ENCODE measurements around the gene TRMT1L.
"Not testable (repeated sequence)": the region's sequence is repeated elsewhere in the genome, so short reads cannot be mapped to it uniquely, and the experiment has no call there.

Gene TRMT1L, protein sequence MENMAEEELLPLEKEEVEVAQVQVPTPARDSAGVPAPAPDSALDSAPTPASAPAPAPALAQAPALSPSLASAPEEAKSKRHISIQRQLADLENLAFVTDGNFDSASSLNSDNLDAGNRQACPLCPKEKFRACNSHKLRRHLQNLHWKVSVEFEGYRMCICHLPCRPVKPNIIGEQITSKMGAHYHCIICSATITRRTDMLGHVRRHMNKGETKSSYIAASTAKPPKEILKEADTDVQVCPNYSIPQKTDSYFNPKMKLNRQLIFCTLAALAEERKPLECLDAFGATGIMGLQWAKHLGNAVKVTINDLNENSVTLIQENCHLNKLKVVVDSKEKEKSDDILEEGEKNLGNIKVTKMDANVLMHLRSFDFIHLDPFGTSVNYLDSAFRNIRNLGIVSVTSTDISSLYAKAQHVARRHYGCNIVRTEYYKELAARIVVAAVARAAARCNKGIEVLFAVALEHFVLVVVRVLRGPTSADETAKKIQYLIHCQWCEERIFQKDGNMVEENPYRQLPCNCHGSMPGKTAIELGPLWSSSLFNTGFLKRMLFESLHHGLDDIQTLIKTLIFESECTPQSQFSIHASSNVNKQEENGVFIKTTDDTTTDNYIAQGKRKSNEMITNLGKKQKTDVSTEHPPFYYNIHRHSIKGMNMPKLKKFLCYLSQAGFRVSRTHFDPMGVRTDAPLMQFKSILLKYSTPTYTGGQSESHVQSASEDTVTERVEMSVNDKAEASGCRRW
- 11.5 to 25.4 reads per million in 2 donors for total RNA-seq

DNA sequence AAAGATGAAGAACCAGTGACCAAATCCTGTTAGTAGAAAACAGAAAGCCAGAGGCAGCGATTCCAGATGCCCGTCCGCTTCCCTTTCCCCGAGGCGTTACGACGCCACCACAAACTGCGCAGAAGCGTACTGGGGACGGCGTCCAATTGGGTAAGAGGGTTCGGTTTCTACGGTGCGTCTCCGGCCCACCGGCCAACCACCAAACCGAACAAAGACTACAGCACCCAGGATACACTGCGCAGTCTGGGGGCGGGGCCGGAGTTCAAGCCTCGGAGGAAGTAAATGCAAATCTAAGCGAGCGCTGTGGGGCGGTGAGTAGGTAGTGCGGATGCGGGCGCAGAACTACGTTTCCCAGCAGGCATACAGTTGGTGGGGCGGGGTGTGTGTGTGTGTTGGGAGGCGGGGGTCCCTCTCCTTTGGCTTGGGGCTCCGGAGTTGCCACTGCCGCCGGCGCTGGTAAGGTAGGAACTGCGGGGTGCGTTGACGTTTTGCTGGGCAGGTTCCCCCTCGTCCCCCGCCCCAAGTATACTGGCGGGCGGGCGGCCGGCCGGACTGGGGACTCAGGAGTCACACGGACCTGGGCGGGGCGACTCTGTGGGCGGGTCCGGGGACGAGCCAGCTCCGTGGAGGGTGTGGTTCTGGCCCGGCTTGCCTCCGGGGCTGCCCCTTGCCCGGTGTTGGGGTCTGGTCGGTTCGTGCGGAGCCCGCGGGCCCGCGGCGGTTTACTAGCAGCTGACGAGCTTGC, at the start of gene TRMT1L, which contains the start of gene SWT1:
Gene TRMT1L (minus strand): TSS at position 100 of the 745 bp plus-strand sequence. CDS start 241 bp downstream, outside the sequence.
Gene SWT1 (plus strand): TSS at position 314 of the 745 bp plus-strand sequence. CDS start 3,675 bp downstream, outside the sequence.
- peak; percentile 93 to 99 (median 97) for DNase-seq

DNA sequence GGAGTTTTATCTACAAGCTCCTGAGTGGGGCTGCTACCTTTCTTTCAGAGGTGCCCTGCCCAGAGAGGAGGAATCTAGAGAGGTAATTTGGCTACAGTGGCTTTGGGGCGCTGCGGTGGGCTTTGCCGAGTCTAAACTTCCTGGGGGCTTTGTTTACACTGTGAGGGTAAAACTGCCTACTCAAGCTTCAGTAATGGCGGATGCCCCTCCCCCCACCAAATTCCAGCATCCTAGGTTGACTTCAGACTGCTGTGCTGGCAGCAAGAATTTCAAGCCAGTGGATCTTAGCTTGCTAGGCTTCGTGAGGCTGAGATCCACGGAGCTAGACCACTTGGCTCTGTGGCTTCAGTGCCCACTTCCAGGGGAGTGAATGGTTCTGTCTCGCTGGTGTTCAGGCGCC, 44.1 kb upstream of the TRMT1L start:
- no peak for DNase-seq

DNA sequence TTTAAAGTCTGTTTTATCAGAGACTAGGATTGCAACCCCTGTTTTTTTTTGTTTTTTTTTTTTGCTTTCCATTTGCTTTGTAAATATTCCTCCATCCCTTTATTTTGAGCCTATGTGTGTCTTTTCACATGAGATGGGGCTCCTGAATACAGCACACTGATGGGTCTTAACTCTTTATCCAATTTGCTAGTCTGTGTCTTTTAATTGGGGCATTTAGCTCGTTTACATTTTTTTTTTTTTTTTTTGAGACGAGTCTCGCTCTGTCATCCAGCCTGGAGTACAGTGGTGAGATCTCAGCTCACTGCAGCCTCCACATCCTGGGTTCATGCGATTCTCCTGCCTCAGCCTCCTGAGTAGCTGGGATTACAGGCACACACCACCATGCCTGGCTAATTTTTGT, 42.0 kb upstream of the TRMT1L start:
- DNase-seq = not testable (repeated sequence)

DNA sequence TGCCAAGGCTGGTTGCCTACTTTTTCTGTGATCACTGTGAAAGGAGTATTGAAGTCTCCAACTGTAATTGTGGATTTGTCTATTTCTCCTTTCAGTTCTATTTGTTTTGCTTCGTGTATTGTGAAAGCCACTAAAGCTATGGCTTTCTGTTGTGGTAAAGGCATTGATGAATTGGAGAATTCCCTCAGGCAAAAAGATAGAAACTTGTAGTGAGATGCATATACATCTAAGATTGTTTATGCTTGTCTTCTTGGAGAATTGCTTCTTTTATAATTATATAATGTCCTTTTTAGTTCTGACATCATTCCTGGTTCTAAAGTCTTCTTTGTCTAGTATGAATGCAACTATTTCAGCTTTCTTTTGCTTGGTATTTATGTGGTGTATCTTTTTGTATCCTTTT, 37.0 kb upstream of the TRMT1L start:
- DNase-seq = no peak

DNA sequence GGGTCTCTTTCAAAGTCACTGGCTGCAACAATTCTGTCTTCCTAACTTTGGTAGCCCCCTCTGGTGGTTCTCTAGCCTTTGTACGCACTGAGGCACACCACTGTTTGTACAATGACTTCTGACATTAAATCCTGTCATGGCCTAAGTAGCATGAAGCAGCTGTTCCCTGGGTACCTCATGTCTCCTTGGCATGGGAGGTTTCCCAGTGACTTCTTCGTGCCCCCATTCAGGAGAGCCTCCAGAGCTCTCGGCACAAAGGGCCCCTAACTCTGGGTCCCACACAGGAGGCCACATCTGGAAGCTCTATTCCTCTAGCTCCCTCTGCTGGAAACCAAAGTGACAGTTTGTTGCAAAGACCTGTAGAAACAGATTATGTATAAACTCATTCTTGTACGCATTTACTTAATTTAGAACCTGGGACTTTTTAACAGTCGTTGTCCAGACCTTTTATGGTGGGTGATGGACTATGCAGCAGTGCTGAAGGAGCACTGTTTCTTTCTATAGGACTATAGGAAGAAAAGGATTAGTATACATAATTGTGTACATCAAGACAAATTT, 13.6 kb upstream of the TRMT1L start:
- DNase-seq = peak in 2 of 5 experiments; percentile 15 to 74

DNA sequence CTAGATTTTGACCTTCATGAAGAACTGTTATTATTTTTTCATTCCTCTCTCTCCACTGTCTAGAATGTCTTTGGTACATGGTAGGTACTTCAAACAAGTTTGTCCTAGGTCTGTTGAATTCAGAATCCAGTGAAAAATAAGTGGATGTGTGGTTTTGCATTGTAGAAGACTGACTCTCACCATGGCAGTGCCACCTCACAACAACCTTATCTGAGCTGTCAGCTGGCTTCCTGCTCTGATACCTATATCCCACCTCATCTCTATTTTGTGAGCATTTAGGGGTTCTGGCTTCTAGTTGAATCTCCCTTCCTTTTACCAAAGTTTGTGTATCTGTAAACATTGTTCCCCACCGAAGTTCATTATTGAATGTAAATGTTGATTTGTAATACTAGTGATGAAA, 9.4 kb upstream of the TRMT1L start:
- peak in 1 of 5 experiments; percentile 26 for DNase-seq

DNA sequence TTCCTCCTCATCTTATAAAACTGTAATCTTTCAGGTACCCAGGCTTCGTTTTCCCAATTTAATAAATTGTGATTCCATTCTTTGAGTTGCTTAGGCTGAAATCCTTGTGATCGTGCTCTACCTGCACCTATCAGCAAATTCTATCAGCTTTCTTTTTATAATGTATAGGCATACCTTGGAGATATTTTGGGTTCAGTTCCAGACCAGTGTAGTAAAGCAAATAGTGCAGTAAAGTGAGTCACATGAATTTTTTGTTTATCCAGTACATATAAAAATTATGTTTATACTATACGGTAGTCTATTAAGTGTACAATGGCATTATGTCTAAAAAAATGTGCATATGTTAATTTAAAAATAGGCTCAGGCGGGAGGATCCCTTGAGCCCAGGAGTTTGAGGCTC, 5.7 kb upstream of the TRMT1L start:
- DNase-seq = no peak

DNA sequence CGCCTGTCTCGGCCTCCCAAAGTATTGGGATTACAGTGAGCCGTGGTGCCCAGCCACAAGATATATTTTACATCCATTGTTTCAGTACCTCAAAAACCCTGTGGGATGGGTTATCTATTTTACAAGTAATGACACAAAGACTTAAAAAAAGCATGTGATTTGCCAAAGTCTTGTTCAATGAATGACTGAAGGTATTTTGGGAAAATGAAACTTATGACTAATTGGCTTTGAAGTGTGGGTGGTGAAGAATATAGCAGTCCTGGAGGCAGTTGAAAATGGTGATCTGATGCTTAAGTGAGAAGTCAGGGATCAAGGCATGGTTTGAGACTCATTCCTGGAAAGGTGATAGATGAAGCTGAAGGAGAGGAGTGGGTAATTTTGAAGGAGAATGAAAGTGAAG, 3.2 kb upstream of the TRMT1L start:
- DNase-seq = no peak

DNA sequence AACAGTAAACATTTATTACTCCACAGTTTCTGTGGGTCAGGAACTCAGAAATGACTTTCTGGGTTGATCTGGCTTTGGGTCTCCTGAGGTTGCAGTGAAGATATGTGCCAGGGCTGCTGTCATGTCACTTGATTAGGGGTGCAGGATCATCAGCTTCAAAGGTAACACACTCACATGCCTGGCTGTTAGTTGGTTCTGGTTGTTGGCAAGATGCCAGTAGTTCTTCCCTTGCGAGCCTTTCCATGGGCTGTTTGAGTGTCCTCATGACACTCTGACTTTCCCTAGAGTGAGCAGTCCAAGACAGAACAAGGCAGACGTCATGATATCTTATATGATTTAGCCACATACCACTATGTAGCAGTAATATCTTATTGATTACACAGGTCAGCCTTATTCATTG, 2.0 kb upstream of the TRMT1L start:
- no peak for DNase-seq

DNA sequence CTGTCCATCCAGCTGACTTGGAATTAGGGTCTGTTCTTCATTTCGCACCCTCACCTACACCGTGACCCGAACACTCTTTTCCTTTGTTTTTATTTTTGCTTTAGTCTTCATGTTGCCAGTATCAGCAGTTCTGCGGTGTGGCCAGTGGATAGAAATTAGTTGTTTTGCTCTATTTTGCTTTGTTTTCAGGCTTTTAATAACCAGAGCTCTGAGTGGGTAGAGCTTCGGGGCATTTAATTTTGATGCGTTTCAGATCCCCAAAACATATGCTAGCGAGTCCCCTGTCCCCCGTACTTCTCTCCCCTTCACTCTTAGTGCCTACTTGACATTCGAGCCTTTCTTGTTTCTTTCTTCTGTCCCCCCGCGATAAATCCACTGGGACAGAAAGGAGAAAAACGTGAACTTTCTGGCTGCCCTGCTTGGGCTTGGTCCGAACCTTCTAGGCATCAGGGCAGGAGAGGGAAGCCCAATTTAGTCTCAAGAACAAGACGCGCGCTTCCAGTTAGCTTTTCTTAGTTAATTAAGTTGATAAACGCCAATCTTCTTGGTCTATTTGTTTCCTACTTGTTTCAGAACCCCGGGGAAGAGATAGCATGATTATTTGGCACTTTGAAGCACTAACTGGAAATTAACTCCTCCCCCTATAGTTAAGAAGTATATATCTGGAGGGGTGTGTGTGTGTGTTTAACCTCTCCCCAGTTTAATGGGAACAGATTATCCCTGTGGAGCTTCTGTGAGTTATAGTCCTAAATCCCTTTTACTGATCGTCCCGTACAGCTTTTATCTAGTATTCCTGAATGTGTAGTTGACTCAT, 1.1 kb upstream of the TRMT1L start:
- peak in 1 of 5 experiments; percentile 23 for DNase-seq

DNA sequence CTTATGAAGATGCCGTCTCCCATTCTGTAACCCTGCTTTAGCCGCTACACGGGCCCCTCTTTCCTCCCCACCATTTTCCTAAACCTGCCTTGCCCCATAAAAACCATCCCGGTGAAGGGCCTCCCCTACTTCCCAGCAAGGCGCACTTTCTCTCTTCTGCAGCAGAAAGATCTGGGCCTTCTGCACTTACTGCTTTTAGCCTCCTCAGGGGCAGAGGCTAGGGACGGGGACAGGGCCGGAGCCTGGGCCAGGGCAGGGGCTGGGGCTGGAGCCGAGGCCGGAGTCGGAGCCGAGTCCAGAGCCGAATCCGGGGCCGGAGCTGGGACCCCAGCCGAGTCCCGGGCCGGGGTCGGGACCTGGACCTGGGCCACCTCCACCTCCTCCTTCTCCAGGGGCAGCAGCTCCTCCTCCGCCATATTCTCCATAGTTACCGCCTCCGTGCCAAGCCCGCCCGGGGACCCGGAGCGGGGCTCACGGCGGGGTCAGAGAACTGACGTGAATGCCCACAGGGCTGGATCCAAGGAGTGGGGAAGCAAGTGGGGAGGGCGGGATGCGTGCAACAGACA, 382 bp downstream of the TRMT1L start:
- DNase-seq = no peak

DNA sequence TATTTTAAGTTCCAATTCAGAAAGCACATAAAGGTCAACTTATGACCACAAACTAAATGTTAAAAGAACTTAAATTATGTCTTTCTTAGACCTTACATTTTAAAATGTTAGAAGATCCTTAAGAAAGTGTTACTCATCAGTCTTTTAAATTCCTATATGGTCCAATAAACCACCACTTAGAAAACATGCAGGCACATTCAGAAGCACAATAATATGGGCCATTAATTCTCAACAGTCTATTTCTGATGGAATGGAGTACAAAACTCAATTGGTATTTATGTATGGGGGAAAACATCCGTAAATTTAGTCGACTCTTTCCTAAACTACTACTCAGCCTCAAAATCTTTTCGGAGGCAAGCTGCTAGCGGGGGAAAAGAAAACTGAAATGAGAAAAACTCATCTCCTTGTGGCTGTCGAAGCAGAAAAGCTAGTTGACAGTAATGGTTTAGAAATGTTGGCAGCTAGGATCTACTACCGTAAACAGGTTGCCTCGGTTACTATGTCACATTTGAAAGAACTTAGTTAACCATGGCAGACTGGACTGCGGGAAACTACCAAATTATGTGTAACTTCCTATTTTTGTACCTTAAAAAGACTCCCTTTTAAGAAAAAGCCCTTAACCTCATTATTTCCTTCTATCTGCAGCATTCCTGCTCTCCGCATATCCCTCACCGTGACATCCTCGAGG, 1.0 kb downstream of the TRMT1L start:
- peak in 2 of 5 experiments; percentile 28 to 54 for DNase-seq

DNA sequence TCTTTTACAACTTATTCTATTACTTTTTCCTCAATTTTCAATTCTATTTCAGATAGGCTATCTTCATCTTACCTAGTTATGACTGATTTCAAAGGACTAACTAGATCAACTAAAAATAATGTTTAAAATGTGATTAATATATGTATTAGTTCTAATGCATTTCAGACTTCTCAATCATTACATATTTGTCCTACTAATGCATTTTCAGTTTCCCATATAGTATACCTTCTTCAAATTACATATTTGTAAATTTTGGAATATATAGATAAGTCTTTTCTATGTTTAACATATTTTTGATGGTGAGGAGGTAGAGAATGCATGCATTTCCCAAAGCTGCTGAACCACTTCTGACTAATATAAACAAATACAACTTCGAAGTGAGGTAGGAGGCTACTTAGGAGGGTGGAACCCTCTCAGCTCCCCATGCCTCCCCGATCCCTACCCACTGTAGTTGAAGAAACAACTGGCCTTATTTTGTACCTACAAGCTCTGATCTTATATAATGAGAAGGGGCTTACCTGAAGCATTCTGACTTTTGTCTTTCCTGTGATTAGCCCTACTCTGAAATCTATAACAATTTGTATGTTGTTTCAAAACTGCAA, 1.7 kb downstream of the TRMT1L start:
- DNase-seq = no peak

DNA sequence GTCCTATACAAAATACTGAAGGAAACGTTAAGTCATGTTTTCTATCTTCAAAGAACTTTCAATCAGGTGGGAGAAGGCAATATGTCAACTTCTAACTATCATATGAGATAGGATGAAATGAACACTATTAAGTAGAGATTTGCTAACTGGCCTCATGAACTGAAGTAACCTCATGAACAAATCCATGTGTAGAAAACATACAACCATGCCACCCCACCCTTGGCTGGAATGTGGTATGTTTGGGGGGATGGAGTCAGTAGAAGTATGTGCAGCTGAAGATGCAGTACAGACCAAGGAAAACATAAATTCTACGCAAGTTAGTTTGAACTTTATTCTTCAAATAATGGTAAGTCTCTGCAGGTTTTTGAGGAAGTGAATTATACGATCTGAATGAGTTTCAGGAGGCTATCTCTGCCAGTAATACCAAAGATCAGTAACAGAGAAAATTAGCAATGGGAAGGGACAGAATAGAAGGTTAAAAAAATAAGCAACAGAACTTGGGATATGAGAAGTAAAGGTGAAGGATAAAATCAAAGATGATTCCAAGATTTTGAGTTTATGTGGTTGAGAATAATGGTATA, 4.5 kb downstream of the TRMT1L start:
- no peak for DNase-seq

DNA sequence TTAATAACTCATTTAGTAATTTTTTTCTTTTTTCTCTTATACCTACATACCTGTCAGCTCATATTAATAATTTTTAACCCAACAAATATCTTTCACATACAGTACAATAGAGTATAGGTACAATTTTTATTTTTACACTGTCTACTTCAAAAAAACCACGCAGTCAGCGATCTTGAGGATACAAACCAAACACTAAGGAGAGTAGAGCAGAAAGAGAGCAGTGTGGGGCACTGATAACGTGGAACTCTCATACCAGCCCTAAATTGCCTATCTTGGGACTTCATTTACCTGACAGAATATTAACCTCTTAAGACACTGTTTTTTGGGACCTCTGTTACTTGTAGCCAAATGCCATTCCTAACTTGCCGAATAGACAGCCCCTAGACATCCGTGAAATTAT, 5.5 kb downstream of the TRMT1L start:
- DNase-seq = no peak

DNA sequence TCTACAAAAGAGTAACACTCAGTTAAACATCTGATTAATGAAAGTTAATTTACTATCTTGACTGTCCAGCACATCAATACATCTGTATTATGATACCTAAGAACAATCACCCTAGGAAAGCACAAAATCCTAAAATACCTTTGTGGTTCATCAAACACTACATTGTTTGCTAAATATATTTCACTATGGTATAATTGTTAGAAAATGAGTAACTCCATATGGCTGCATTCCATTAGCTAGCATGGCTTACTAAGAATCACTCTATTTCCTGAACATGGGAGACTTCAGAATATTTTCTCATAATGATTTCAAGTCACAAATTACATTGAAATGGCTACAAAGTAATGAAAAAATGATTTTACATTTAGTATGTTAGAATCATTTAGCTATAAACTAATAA, 12.5 kb downstream of the TRMT1L start:
- DNase-seq = no peak

DNA sequence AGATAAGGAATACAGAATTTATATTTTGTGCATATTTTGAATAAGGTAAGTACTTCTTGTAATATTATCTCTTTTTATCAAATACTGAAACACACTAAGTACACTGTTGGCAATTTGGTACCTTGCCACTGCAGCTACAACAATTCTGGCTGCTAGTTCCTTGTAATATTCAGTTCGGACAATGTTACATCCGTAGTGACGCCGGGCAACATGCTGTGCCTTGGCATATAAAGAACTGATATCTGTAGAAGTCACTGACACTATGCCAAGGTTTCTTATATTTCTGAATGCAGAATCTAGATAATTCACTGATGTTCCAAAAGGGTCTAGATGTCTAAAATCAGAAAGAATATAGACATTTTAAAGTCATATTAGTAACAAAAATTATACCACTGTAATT, 17.5 kb downstream of the TRMT1L start:
- DNase-seq = no peak

DNA sequence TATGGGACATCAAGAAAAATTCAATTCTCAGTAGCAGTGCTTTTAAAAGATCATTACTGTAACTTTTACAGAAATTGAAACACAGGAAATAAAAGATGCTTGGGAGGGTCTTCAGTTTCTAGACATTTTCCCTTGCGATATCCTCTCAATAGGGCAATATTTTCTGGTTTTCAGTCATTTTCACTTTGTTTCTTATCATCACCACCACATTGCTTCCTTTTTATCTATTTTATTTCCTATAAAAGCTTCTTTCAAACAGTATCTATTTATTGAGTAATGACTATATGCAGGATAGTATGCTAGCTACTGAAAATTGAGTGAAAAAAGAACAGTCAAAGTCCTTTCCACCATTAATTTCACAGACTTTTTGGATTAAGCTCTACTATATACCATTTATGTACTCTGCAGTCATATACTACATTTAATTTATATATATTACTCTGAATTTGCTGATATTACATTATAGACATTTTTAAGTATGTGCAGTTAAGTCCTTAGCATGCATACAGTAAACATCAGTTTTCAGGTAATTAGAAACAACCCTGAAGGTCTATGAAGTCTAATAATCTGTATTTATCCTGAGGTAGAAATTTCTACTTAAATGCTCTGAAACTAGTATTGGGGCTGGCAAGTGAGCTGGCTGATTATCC, 18.7 kb downstream of the TRMT1L start:
- DNase-seq = no peak

DNA sequence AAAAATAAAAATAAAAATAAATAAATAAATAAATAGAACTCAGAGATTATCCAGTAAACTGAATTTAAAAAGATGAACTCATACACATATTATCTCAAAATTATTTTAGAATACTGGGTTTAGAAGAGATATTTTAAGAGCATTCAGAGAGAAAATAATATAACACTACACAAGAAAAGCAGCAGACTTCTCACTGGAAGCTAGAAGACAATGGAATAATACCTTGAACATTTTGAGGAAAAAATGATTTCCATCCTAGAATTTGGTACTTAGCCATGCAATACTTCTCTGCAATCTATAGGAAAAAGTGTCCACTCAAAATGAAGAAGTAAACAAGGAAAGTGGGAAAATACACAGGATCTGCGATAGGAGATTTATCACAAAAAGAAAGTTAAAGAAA, 24.2 kb downstream of the TRMT1L start:
- no peak for DNase-seq

DNA sequence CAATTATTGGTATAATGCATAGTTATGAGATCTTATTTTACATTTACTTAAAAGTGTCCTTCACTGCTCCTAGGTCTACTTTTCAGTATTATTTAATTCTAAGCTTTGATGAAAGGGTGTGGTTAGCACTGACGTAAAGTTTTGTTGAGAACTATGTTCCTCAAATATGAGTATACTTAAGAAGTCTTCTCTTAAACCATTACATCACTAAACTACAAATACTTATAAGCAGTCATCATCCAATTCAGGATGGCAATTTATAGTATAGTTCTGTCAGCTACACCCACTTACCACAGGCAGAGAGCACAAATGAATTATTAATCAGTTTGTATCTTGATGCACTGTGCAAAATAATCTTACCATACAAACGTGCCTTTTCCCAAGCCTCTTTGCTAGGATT, 27.0 kb downstream of the TRMT1L start:
- DNase-seq = no peak

All from T-helper 2 cell (primary cell).